Caco-2 (cell line): ENCODE results near the gene CYS1. TPM values are rescaled to one million over a fixed set of nuclear protein-coding genes. Genes with fewer than 3 reads are reported as not detected.

Source experiments
- BruUV-seq: library from RNA; stranded (reverse); fragments of 400-500 nt; replicated peaks from 2 replicates; lab custom pipeline; 2021; lab: Mats Ljungman, UMichigan
- CTCF ChIA-PET: fragments of 300-600 bp; sonication (Branson Sonifier 250); formaldehyde crosslinking; loops from one replicate; lab custom pipeline; 2022; ENCODE audit warnings: antibody characterized with exemption; lab: Charles Lee
- POLR2A ChIA-PET: fragments of 300-600 bp; sonication (Branson Sonifier 250); formaldehyde crosslinking; loops from one replicate; lab custom pipeline; 2022; ENCODE audit warnings: antibody characterized with exemption; lab: Charles Lee
- DNase-seq, 2 experiments: peaks; one replicate each; pipeline versions ENCODE4 v3.0.0 to v3.0.0-alpha.2; 2020 to 2022
- H3K27me3 ChIP-seq: replicated peaks from 2 replicates; pipeline ENCODE4 v1.6.0; 2011; ENCODE audit warnings: low read length; ENCODE audit not compliant: control insufficient read depth, insufficient read depth
- H3K36me3 ChIP-seq: 2 replicates; pipeline ENCODE4 v1.5.1; 2011; ENCODE audit warnings: low read length; ENCODE audit not compliant: control insufficient read depth, insufficient read depth
- H3K4me1 ChIP-seq: fragments of 250-450 bp; sonication (Bioruptor Pico); 2 replicates; pipeline ENCODE4 v1.5.1; 2020; ENCODE audit warnings: mild to moderate bottlenecking
- H3K4me3 ChIP-seq: 2 replicates; pipeline ENCODE4 v1.5.1; 2011; ENCODE audit warnings: low read depth, mild to moderate bottlenecking, control low read depth, low read length
- H3K9me3 ChIP-seq: fragments of 250-450 bp; sonication (Bioruptor Pico); 2 replicates; pipeline ENCODE4 v1.5.1; 2020; ENCODE audit warnings: mild to moderate bottlenecking, moderate library complexity
- H3K27ac Mint-ChIP-seq: one replicate; pipeline ENCODE4 v1.8.0; 2022; ENCODE audit warnings: mixed read lengths; ENCODE audit not compliant: unreplicated experiment
- H3K27me3 Mint-ChIP-seq: one replicate; pipeline ENCODE4 v1.8.0; 2022; ENCODE audit warnings: mixed read lengths; ENCODE audit not compliant: insufficient read depth, unreplicated experiment
- H3K36me3 Mint-ChIP-seq: one replicate; pipeline ENCODE4 v1.8.0; 2022; ENCODE audit warnings: mild to moderate bottlenecking, mixed read lengths; ENCODE audit not compliant: insufficient read depth, unreplicated experiment
- H3K4me1 Mint-ChIP-seq: one replicate; pipeline ENCODE4 v1.8.0; 2022; ENCODE audit warnings: low read depth, mixed read lengths; ENCODE audit not compliant: unreplicated experiment
- H3K4me3 Mint-ChIP-seq: one replicate; pipeline ENCODE4 v1.8.0; 2022; ENCODE audit warnings: mild to moderate bottlenecking, moderate library complexity, mixed read lengths; ENCODE audit not compliant: unreplicated experiment
- H3K9me3 Mint-ChIP-seq: one replicate; pipeline ENCODE4 v1.8.0; 2022; ENCODE audit warnings: mixed read lengths; ENCODE audit not compliant: unreplicated experiment
- CTCF ChIP-seq, 2 experiments: fragments of 200-600 bp in 1 of 2; IDR thresholded peaks; 1 replicate in 1 of 2; 2 replicates in 1 of 2; pipeline versions ENCODE4 v1.5.1 to v1.8.0; 2011 to 2022; ENCODE audit warnings: antibody characterized with exemption in 1 of 2, control low read depth in 1 of 2, inconsistent platforms in 1 of 2, low read depth in 1 of 2, low read length in 1 of 2, mild to moderate bottlenecking in 1 of 2, moderate library complexity in 1 of 2; ENCODE audit not compliant: insufficient read depth in 1 of 2, severe bottlenecking in 1 of 2, unreplicated experiment in 1 of 2
- intact Hi-C: fragments of 100-400 bp; cut with micrococcal nuclease; formaldehyde crosslinking; loops from one replicate; pipeline ENCODE4 v1.10.0; 2022; ENCODE audit not compliant: unreplicated experiment
- total RNA-seq: library from RNA; stranded (reverse); gene quantifications from 2 replicates; pipeline ENCODE4 v1.2.3, GENCODE V29; 2022

CYS1 gene
- total RNA-seq, 1 experiment from 2014 or later: 1.4 TPM

- ChIA-PET CTCF (interaction anchor here (1.6 to 8.2 kb wide), 3 partner anchors 19 to 22 kb away, joined by 4 to 210 read pairs (median 7); no protein-coding TSS in a partner anchor), POLR2A (no interaction called here)
- no peak overlapping the region for H3K4me3 Mint-ChIP-seq
- no peaks in the 10 kb centered on the region for H3K27me3 ChIP-seq
- DNase-seq: no peak
- H3K27me3 Mint-ChIP-seq: peaks cover 23% of the 10 kb centered on the region
- H3K4me1 ChIP-seq: peaks cover 5% of the 10 kb centered on the region; the same call in 1 of the 2 replicates
- H3K36me3 Mint-ChIP-seq: no peaks in the 10 kb centered on the region
- H3K9me3 Mint-ChIP-seq: no peaks in the 10 kb centered on the region
- no peak for TF ChIP-seq CTCF (IDR thresholded peaks at IDR 0.05; ENCODE audit: insufficient read depth in 1 of 2, low read depth in 1 of 2, low read length in 1 of 2, severe bottlenecking in 1 of 2, unreplicated experiment in 1 of 2)
- H3K36me3 ChIP-seq: no peaks in the 10 kb centered on the region
- no peaks in the 10 kb centered on the region for H3K9me3 ChIP-seq
- H3K4me1 Mint-ChIP-seq: peaks cover 6% of the 10 kb centered on the region
- intact Hi-C loops: loop anchor here (10.0 kb wide), 2 partner anchors 149 to 589 kb away; no protein-coding TSS in a partner anchor
- H3K4me3 ChIP-seq: no peak overlapping the region
- no TSS peak for BruUV-seq
- no peak overlapping the region for H3K27ac Mint-ChIP-seq
Observed at GRCh38 chr2:10075571-10076209, 4.5 kb downstream of the CYS1 start.

- POLR2A ChIA-PET: no interaction called here
- Mint-ChIP-seq H3K4me3 (no peak overlapping the region), H3K27ac (no peak overlapping the region), H3K36me3 (no peaks in the 10 kb centered on the region), H3K27me3 (peaks cover 23% of the 10 kb centered on the region), H3K9me3 (no peaks in the 10 kb centered on the region), H3K4me1 (peaks cover 6% of the 10 kb centered on the region)
- CTCF ChIA-PET: interaction anchor here (8.2 kb wide), 1 partner anchor 21 kb away, joined by 210 read pairs; no protein-coding TSS in a partner anchor
- intact Hi-C loops: loop anchor here (10.0 kb wide), 2 partner anchors 150 to 590 kb away; no protein-coding TSS in a partner anchor
- no peak for DNase-seq
- Histone ChIP-seq H3K4me3 (no peak overlapping the region), H3K9me3 (no peaks in the 10 kb centered on the region), H3K36me3 (no peaks in the 10 kb centered on the region), H3K27me3 (no peaks in the 10 kb centered on the region), H3K4me1 (peaks cover 5% of the 10 kb centered on the region; the same call in 1 of the 2 replicates)
- no TSS peak for BruUV-seq
- TF ChIP-seq CTCF (IDR thresholded peaks at IDR 0.05; ENCODE audit: insufficient read depth in 1 of 2, low read depth in 1 of 2, low read length in 1 of 2, severe bottlenecking in 1 of 2, unreplicated experiment in 1 of 2): no peak
Observed at GRCh38 chr2:10075101-10075500, 5.1 kb downstream of the CYS1 start.

- peaks cover under 1% of the 10 kb centered on the region; the same call in 1 of the 2 replicates for H3K4me1 ChIP-seq
- ChIA-PET CTCF (interaction anchor here (0.5 to 8.2 kb wide), 6 partner anchors 16 to 663 kb away, joined by 3 to 210 read pairs (median 28); no protein-coding TSS in a partner anchor), POLR2A (no interaction called here)
- no peak overlapping the region for H3K4me3 ChIP-seq
- no peak overlapping the region for H3K27ac Mint-ChIP-seq
- H3K27me3 ChIP-seq: no peaks in the 10 kb centered on the region
- no peaks in the 10 kb centered on the region for H3K9me3 ChIP-seq
- H3K4me1 Mint-ChIP-seq: peaks cover 6% of the 10 kb centered on the region
- no peak overlapping the region for H3K4me3 Mint-ChIP-seq
- intact Hi-C loops: loop anchor here (10.0 kb wide), 2 partner anchors 151 to 591 kb away; no protein-coding TSS in a partner anchor
- peaks cover 20% of the 10 kb centered on the region for H3K27me3 Mint-ChIP-seq
- no peaks in the 10 kb centered on the region for H3K9me3 Mint-ChIP-seq
- H3K36me3 Mint-ChIP-seq: no peaks in the 10 kb centered on the region
- BruUV-seq: no TSS peak
- no peak for TF ChIP-seq CTCF (IDR thresholded peaks at IDR 0.05; ENCODE audit: insufficient read depth in 1 of 2, low read depth in 1 of 2, low read length in 1 of 2, severe bottlenecking in 1 of 2, unreplicated experiment in 1 of 2)
- H3K36me3 ChIP-seq: no peaks in the 10 kb centered on the region
- DNase-seq: no peak
Observed at GRCh38 chr2:10073706-10074105, 6.5 kb downstream of the CYS1 start.
